Measurements from ENCODE around the gene PRPSAP1. TPM values are rescaled to one million over a fixed set of nuclear protein-coding genes. Genes with fewer than 3 reads are reported as not detected.

The PRPSAP1 gene, protein sequence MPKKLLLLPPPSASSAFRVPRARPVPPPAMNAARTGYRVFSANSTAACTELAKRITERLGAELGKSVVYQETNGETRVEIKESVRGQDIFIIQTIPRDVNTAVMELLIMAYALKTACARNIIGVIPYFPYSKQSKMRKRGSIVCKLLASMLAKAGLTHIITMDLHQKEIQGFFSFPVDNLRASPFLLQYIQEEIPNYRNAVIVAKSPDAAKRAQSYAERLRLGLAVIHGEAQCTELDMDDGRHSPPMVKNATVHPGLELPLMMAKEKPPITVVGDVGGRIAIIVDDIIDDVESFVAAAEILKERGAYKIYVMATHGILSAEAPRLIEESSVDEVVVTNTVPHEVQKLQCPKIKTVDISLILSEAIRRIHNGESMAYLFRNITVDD
- 10 to 100 TPM; 19.6 to 55.9 (median 45.8) TPM for total RNA-seq
- polyA plus RNA-seq = 10 to 100 TPM; 53.3 to 59.1 TPM
- 15.5 reads per million, percentile 45 among the genes with 10 or more reads in this experiment for total RNA-seq

DNA sequence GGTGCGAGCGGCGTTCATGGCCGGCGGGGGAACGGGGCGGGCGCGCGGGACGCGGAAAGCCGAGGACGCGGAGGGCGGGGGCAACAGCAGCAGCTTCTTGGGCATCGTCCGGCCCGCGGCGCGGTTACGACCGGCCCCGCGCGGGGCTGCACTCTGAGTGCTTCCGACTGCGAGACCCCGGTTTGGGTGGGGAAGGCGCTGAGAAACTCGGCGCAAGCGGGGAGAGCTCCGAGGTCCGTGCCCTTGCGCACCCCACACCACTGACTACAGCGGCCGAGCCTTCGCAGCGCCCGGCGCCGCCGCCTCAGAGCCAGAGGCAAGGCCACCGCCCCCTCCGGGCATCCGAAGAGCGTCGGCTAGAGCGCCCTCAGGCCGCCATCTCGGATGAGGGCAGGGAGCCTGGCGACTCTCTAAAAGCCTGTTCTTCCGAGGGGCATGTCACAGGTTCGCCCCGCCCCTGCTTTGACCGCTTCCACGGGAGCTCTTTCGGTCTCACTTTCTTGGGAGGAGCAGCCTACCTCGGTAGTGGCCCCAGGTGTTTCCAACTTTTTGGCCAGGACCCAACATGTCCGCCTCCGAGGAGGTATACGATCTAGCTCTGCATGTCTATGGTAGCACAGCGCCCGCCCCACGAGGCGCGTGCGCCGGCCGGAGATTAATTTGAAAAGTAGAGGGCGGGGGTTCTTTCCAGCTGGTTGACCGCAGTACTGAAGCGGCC lies at the start of gene PRPSAP1:
Gene PRPSAP1 (minus strand): TSS at position 318 of the 718 bp plus-strand sequence. CDS start 213 bp downstream, at position 105.
- H3K9me3 ChIP-seq (ENCODE audit: control insufficient read depth in 2 of 3, low read length in 3 of 3) = no peaks in the 10 kb centered on the region
- peak; percentile 76 to 89 (median 82) for DNase-seq
- ATAC-seq = peak; percentile 98
- Mint-ChIP-seq H3K27ac (peak within 1 kb of the TSS; percentile 91 to 100 (median 96)), H3K27me3 (no peaks in the 10 kb centered on the region), H3K4me1 (peaks cover 13 to 35% (median 19%) of the 10 kb centered on the region in 7 donors), H3K9me3 (no peaks in the 10 kb centered on the region), H3K4me3 (peak within 1 kb of the TSS; percentile 89 to 99 (median 94)), H3K36me3 (peaks cover 0 to 4% (median 0%) of the 10 kb centered on the region in 5 donors)
- peak within 1 kb of the TSS; percentile 81 for H3K27ac ChIP-seq (ENCODE audit: low read depth, low read length)
- CTCF ChIA-PET = interaction anchor here (0.6 to 0.9 kb wide), 4 partner anchors 16 to 325 kb away, joined by 3 to 5 read pairs (median 3); no protein-coding TSS in a partner anchor
- H3K4me1 ChIP-seq (ENCODE audit: control insufficient read depth in 2 of 2, insufficient read depth in 2 of 2, low read length in 2 of 2) = no peaks in the 10 kb centered on the region
- peaks cover 0 to 7% (median 0%) of the 10 kb centered on the region in 3 experiments for H3K36me3 ChIP-seq (ENCODE audit: control insufficient read depth in 2 of 3, insufficient read depth in 3 of 3, low read length in 3 of 3)
- no peaks in the 10 kb centered on the region for H3K27me3 ChIP-seq (ENCODE audit: control insufficient read depth in 2 of 2, insufficient read depth in 2 of 2, low read length in 2 of 2)
- intact Hi-C loops (cut with micrococcal nuclease) = loop anchor here (1.0 to 5.0 kb wide), 12 partner anchors 30 to 686 kb away; partner anchors contain the start of genes UBE2O (in 2 of the 2), FBF1 (in 1 of the 2), FOXJ1 (in 1 of the 2) and MFSD11 (in 1 of the 2)
- H3K4me3 ChIP-seq (ENCODE audit: low read length) = peak within 1 kb of the TSS; percentile 97
- POLR2A ChIA-PET = interaction anchor here (0.6 to 1.5 kb wide), 9 partner anchors 14 to 766 kb away, joined by 3 to 8 read pairs (median 3); partner anchors contain the start of genes EXOC7 and SPHK1

DNA sequence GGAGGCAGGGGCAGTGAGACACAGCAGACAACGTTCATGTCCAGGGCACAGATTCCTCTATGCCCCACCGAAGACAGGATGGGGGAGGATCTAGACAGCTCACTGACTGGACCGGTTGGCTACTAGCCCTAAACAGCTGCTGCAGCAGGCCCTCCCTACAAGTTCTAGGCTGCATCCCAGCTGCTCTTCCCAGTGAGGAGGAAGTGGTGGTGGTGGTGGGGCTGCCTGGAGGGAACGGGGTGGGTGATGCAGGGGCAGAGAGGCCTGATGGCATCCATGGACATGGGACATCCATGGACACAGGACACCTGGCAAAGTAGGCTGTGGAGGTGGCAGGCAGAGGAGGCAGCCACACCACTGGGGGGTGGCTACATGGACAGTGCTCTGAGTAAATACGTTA lies 49.0 kb upstream of the PRPSAP1 start:
- intact Hi-C loops (cut with micrococcal nuclease) = no loop called here
- H3K27ac Mint-ChIP-seq = peak overlapping the region in 4 of 9 donors; percentile 17 to 53 (median 34)
- H3K4me1 ChIP-seq (ENCODE audit: control insufficient read depth in 2 of 2, insufficient read depth in 2 of 2, low read length in 2 of 2) = no peaks in the 10 kb centered on the region
- no peaks in the 10 kb centered on the region for H3K9me3 ChIP-seq (ENCODE audit: control insufficient read depth in 2 of 3, low read length in 3 of 3)
- H3K9me3 Mint-ChIP-seq = no peaks in the 10 kb centered on the region
- H3K4me1 Mint-ChIP-seq = peaks cover 0 to 7% (median 3%) of the 10 kb centered on the region in 7 donors
- no peaks in the 10 kb centered on the region for H3K27me3 Mint-ChIP-seq
- POLR2A ChIA-PET = no interaction called here
- H3K27me3 ChIP-seq (ENCODE audit: control insufficient read depth in 2 of 2, insufficient read depth in 2 of 2, low read length in 2 of 2) = no peaks in the 10 kb centered on the region
- H3K4me3 Mint-ChIP-seq = no peak overlapping the region
- CTCF ChIA-PET = no interaction called here
- ATAC-seq (no peak), DNase-seq (no peak)
- H3K4me3 ChIP-seq (ENCODE audit: low read length) = no peak overlapping the region
- H3K27ac ChIP-seq (ENCODE audit: low read depth, low read length) = no peak overlapping the region
- peaks cover 11 to 61% (median 24%) of the 10 kb centered on the region in 5 donors for H3K36me3 Mint-ChIP-seq
- H3K36me3 ChIP-seq (ENCODE audit: control insufficient read depth in 2 of 3, insufficient read depth in 3 of 3, low read length in 3 of 3) = peaks cover 0 to 74% (median 5%) of the 10 kb centered on the region in 3 experiments

DNA sequence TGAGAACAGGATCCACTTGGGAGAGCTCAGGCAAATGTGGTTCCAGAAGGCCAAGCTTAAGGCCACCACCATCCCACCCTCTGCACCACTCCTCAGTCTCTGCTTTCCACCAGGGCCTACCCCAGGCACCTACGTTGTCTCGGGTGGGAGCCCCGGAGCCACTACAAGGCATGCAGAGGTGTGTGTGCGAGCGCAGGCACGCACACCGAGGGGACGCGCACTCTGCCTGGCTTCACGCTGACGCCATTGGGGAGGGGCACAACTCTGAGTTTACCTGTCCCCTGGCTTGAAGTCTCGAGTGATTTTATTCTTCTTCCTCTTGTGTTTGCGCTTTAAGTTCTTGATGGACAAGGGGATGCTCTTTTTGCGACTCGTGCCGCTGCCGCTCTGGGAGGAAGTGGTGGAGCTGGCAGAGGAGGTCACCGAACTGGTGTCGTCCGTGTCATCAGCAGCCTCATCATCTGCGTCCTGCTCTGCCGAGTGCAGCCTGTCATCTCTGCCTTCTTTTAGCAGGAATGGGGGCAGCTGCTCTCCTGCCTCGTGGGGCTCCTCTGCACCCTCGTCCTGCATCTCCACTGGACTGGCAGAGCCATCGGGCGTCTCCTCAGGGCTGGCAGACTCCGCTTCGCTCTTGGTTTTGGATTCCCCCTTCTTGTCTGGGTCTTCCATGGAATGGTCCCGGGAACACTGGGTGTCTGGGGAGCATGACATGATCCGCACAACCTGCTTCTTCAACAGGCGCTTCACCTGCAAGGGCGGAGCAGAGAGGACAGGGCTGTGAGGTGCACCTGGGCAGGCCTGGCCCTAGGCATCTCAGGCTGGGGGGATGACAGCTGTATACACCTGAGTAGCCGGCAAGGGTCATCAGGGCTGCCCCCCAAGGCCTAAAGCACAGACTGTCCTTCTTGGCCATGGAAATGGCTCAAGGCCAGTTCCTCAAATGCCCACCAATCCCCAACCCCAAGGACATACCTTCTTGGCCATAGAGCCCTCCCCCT lies 45.8 kb upstream of the PRPSAP1 start:
- Histone ChIP-seq H3K27ac (ENCODE audit: low read depth, low read length) (no peak overlapping the region), H3K36me3 (ENCODE audit: control insufficient read depth in 2 of 3, insufficient read depth in 3 of 3, low read length in 3 of 3) (peaks cover 0 to 88% (median 11%) of the 10 kb centered on the region in 3 experiments), H3K27me3 (ENCODE audit: control insufficient read depth in 2 of 2, insufficient read depth in 2 of 2, low read length in 2 of 2) (no peaks in the 10 kb centered on the region), H3K9me3 (ENCODE audit: control insufficient read depth in 2 of 3, low read length in 3 of 3) (no peaks in the 10 kb centered on the region), H3K4me3 (ENCODE audit: low read length) (no peak overlapping the region), H3K4me1 (ENCODE audit: control insufficient read depth in 2 of 2, insufficient read depth in 2 of 2, low read length in 2 of 2) (no peaks in the 10 kb centered on the region)
- ATAC-seq (no peak), DNase-seq (no peak)
- Mint-ChIP-seq H3K4me1 (peaks cover 0 to 7% (median 2%) of the 10 kb centered on the region in 7 donors), H3K4me3 (no peak overlapping the region), H3K36me3 (peaks cover 15 to 67% (median 27%) of the 10 kb centered on the region in 5 donors), H3K27me3 (no peaks in the 10 kb centered on the region), H3K27ac (no peak overlapping the region), H3K9me3 (no peaks in the 10 kb centered on the region)
- intact Hi-C loops (cut with micrococcal nuclease) = no loop called here
- CTCF ChIA-PET = interaction anchor here (1.0 to 3.8 kb wide), 9 partner anchors 9 to 97 kb away, joined by 3 to 73 read pairs (median 5); no protein-coding TSS in a partner anchor
- POLR2A ChIA-PET = no interaction called here

DNA sequence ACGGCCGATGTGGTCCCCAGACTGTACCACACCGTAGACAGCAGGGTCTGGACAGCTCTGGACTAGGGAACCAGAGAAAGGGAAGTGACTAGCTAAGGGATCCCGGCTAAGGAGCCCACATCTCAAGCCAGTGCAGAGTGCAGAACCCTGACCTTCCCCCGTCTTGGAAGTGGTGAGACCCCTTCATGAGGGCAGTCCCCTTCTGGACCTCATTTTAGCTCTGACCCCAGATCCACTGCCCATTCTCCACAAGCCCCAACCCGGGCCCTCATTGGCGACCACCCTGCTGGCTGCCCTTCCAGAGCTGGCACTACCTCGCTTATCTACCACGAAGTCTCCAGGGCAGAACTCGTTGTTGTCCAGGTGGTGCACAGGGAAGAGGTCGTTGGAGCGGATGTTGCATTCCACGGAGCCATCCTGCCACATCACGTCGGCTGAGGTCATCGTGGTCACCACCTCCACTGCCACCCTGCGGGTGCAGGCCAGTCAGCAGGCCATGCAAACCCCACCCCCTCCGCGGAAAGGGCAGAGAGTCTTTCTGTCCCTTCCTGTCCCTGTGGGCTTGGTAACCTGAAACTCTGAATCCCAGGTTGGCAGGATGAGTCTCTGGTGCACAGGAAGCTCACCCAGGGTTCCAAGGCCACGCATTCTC lies 44.9 kb upstream of the PRPSAP1 start:
- peak overlapping the region in 1 of 9 donors; percentile 38 for H3K27ac Mint-ChIP-seq
- H3K36me3 ChIP-seq (ENCODE audit: control insufficient read depth in 2 of 3, insufficient read depth in 3 of 3, low read length in 3 of 3) = peaks cover 0 to 87% (median 11%) of the 10 kb centered on the region in 3 experiments

DNA sequence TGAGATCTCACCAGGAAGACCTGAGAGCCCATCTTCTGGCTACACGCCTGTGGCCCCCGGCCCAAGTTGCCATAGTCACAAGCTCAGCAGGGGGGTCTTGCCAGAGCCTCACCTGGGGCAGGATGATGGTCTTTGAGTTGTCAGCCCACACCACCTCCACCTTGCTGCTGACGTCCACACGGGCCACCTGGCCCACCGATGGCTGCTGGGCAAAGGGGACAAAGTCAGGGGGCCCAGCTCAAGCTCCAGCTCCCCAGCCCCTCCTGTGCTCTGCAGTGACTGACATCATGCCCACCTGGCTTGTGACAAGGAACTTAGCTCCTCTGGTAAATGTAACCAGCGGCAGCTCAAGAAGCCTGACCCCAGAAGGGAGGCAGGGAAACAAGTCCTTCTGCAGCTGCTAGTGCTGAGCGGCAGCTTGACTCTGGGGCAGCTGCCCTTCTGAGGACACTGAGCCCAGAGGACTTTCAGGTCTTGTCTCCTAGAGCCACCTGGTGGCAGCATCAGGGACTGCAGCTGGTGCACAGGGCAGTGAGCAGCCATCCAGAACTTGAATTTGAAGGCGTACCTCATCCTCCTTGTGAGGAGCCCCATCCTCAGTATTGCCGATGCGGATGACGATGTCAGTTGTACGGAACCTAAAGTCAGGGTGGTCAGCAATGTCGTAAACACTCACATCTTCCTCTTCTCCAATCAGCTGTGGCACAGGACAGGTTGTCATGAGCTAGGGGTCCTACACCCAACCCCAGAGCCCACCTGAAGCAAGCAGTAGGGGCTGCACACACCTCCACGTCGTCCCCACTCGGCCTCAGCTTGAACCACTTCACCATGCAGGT lies 44.2 kb upstream of the PRPSAP1 start:
- ChIA-PET POLR2A (interaction anchor here (0.5 to 1.5 kb wide), 8 partner anchors 10 to 731 kb away, joined by 3 to 7 read pairs (median 3); partner anchors contain the start of gene RECQL5), CTCF (interaction anchor here (0.5 to 3.8 kb wide), 40 partner anchors 10 to 865 kb away, joined by 3 to 73 read pairs (median 4); partner anchors contain the start of genes PRPSAP1 and QRICH2)
- peak overlapping the region in 1 of 9 donors; percentile 38 for H3K27ac Mint-ChIP-seq
- peaks cover 0 to 84% (median 11%) of the 10 kb centered on the region in 3 experiments for H3K36me3 ChIP-seq (ENCODE audit: control insufficient read depth in 2 of 3, insufficient read depth in 3 of 3, low read length in 3 of 3)
- H3K4me3 Mint-ChIP-seq = no peak overlapping the region
- DNase-seq = peak; percentile 62 to 87 (median 76)
- intact Hi-C loops (cut with micrococcal nuclease) = loop anchor here (1.0 kb wide), 1 partner anchor 95 kb away; no protein-coding TSS in a partner anchor
- H3K9me3 ChIP-seq (ENCODE audit: control insufficient read depth in 2 of 3, low read length in 3 of 3) = no peaks in the 10 kb centered on the region
- peaks cover 12 to 58% (median 21%) of the 10 kb centered on the region in 5 donors for H3K36me3 Mint-ChIP-seq
- peak; percentile 88 for ATAC-seq
- H3K27me3 ChIP-seq (ENCODE audit: control insufficient read depth in 2 of 2, insufficient read depth in 2 of 2, low read length in 2 of 2) = no peaks in the 10 kb centered on the region
- no peaks in the 10 kb centered on the region for H3K4me1 ChIP-seq (ENCODE audit: control insufficient read depth in 2 of 2, insufficient read depth in 2 of 2, low read length in 2 of 2)
- H3K4me1 Mint-ChIP-seq = peaks cover 0 to 5% (median 0%) of the 10 kb centered on the region in 7 donors
- H3K9me3 Mint-ChIP-seq = no peaks in the 10 kb centered on the region
- H3K27me3 Mint-ChIP-seq = no peaks in the 10 kb centered on the region
- no peak overlapping the region for H3K4me3 ChIP-seq (ENCODE audit: low read length)
- no peak overlapping the region for H3K27ac ChIP-seq (ENCODE audit: low read depth, low read length)

More for the DNA sequence above, 44.9 kb upstream of the PRPSAP1 start:
- Histone ChIP-seq H3K27me3 (ENCODE audit: control insufficient read depth in 2 of 2, insufficient read depth in 2 of 2, low read length in 2 of 2) (no peaks in the 10 kb centered on the region), H3K9me3 (ENCODE audit: control insufficient read depth in 2 of 3, low read length in 3 of 3) (no peaks in the 10 kb centered on the region), H3K4me3 (ENCODE audit: low read length) (no peak overlapping the region), H3K4me1 (ENCODE audit: control insufficient read depth in 2 of 2, insufficient read depth in 2 of 2, low read length in 2 of 2) (no peaks in the 10 kb centered on the region), H3K27ac (ENCODE audit: low read depth, low read length) (no peak overlapping the region)
- intact Hi-C loops (cut with micrococcal nuclease) = loop anchor here (1.0 kb wide), 1 partner anchor 95 kb away; no protein-coding TSS in a partner anchor
- DNase-seq (no peak), ATAC-seq (peak; percentile 17)
- no peaks in the 10 kb centered on the region for H3K27me3 Mint-ChIP-seq
- peaks cover 0 to 5% (median 0%) of the 10 kb centered on the region in 7 donors for H3K4me1 Mint-ChIP-seq
- ChIA-PET CTCF (interaction anchor here (0.6 to 3.8 kb wide), 29 partner anchors 10 to 394 kb away, joined by 3 to 73 read pairs (median 4); partner anchors contain the start of genes PRPSAP1 and QRICH2), POLR2A (interaction anchor here (0.6 to 0.9 kb wide), 3 partner anchors 15 to 732 kb away, joined by 3 to 7 read pairs (median 3); partner anchors contain the start of gene RECQL5)
- H3K36me3 Mint-ChIP-seq = peaks cover 12 to 63% (median 21%) of the 10 kb centered on the region in 5 donors
- H3K4me3 Mint-ChIP-seq = no peak overlapping the region
- no peaks in the 10 kb centered on the region for H3K9me3 Mint-ChIP-seq
